ENCODE data around the gene ROBO2.

ROBO2 gene

GRCh38 chr3:77562089-77562488 lies 522.2 kb downstream of the ROBO2 start:
- no peak overlapping the region for H3K4me3 ChIP-seq (ENCODE audit: low read depth, low read length)
- CTCF ChIA-PET: no interaction called here
- H3K27ac ChIP-seq (ENCODE audit: extremely low read depth, low read depth, low read length): no peak overlapping the region
- POLR2A ChIA-PET: no interaction called here
- TF ChIP-seq ZIC2 (tag by site-specific recombination; IDR thresholded peaks at IDR 0.05) (no peak), ZNF140 (tag by site-specific recombination; IDR thresholded peaks at IDR 0.05) (no peak), ZNF26 (tag by site-specific recombination; IDR thresholded peaks at IDR 0.05) (no peak), ZNF555 (tag by site-specific recombination; conservative IDR thresholded peaks at IDR 0.05) (no peak), ZNF292 (tag by site-specific recombination; IDR thresholded peaks at IDR 0.05; ENCODE audit: borderline replicate concordance, low read depth) (no peak), GLIS2 (tag by site-specific recombination; IDR thresholded peaks at IDR 0.05) (no peak), ZNF48 (tag by site-specific recombination; IDR thresholded peaks at IDR 0.05) (no peak), ZBTB7A (tag by site-specific recombination; IDR thresholded peaks at IDR 0.05; ENCODE audit: low read depth) (no peak)
- no peaks in the 10 kb centered on the region for H3K4me1 ChIP-seq (ENCODE audit: control insufficient read depth, insufficient read depth, low read length)
- H3K9me3 ChIP-seq (ENCODE audit: control insufficient read depth, insufficient read depth, low read depth, low read length): no peaks in the 10 kb centered on the region
- peaks cover 0 to 3% of the 10 kb centered on the region in 2 experiments; a peak in 1 of 3 replicates for H3K36me3 ChIP-seq (ENCODE audit: control insufficient read depth in 2 of 2, insufficient read depth in 1 of 2, low read length in 2 of 2)

- TF ChIP-seq ZNF398 (tag by site-specific recombination; IDR thresholded peaks at IDR 0.05): no peak
- TF ChIP-seq ZNF792 (tag by site-specific recombination; IDR thresholded peaks at IDR 0.05): no peak
- TF ChIP-seq ZNF223 (tag by site-specific recombination; IDR thresholded peaks at IDR 0.05): no peak
- TF ChIP-seq ZBTB1 (tag by site-specific recombination; IDR thresholded peaks at IDR 0.05): no peak
- no peak for TF ChIP-seq ZNF132 (tag by site-specific recombination; IDR thresholded peaks at IDR 0.05; ENCODE audit: borderline replicate concordance)
- no peak for TF ChIP-seq ZNF549 (tag by site-specific recombination; IDR thresholded peaks at IDR 0.05)
- TF ChIP-seq ZNF354C (tag by site-specific recombination; IDR thresholded peaks at IDR 0.05; ENCODE audit: borderline replicate concordance, low read depth): no peak
- no peak for TF ChIP-seq ZNF629 (tag by site-specific recombination; IDR thresholded peaks at IDR 0.05)
- TF ChIP-seq ZNF501 (tag by site-specific recombination; IDR thresholded peaks at IDR 0.05): no peak
- TF ChIP-seq YY2 (tag by site-specific recombination; IDR thresholded peaks at IDR 0.05): no peak
- TF ChIP-seq ZNF184 (tag by site-specific recombination; IDR thresholded peaks at IDR 0.05): no peak
- no peak for TF ChIP-seq HOXD13 (CRISPR knock-in tag; IDR thresholded peaks at IDR 0.05; ENCODE audit: borderline replicate concordance)
- TF ChIP-seq TRIM28 (IDR thresholded peaks at IDR 0.05; ENCODE audit: borderline replicate concordance, low read length): no peak
- TF ChIP-seq ZNF701 (tag by site-specific recombination; IDR thresholded peaks at IDR 0.05): no peak
- no peak for TF ChIP-seq PRDM1 (tag by site-specific recombination; IDR thresholded peaks at IDR 0.05)
- TF ChIP-seq ZNF394 (tag by site-specific recombination; IDR thresholded peaks at IDR 0.05; ENCODE audit: borderline replicate concordance): no peak
- no peak for TF ChIP-seq WT1 (tag by site-specific recombination; IDR thresholded peaks at IDR 0.05)
- TF ChIP-seq BCL6B (tag by site-specific recombination; IDR thresholded peaks at IDR 0.05): no peak
- Histone ChIP-seq H3K4me1 (ENCODE audit: control insufficient read depth, insufficient read depth, low read length) (no peaks in the 10 kb centered on the region), H3K9me3 (ENCODE audit: control insufficient read depth, insufficient read depth, low read depth, low read length) (no peaks in the 10 kb centered on the region), H3K27ac (ENCODE audit: extremely low read depth, low read depth, low read length) (no peak overlapping the region), H3K36me3 (ENCODE audit: control insufficient read depth in 2 of 2, insufficient read depth in 1 of 2, low read length in 2 of 2) (peaks cover 0 to 3% of the 10 kb centered on the region in 2 experiments; a peak in 1 of 3 replicates), H3K4me3 (ENCODE audit: low read depth, low read length) (no peak overlapping the region)
- POLR2A ChIA-PET: no interaction called here
- CTCF ChIA-PET: no interaction called here
Observed at GRCh38 chr3:77563012-77563411, 523.1 kb downstream of the ROBO2 start.

Data from HEK293 (cell line).